OCI-LY7 (cell line): ENCODE results near the gene CRADD. TPM values are rescaled to one million over a fixed set of nuclear protein-coding genes. Genes with fewer than 3 reads are reported as not detected.

Source experiments
- BruUV-seq: library from RNA; stranded (reverse); fragments of 400-500 nt; replicated peaks from 2 replicates; lab custom pipeline; 2021; lab: Mats Ljungman, UMichigan
- CTCF ChIA-PET: fragments of 300-600 bp; sonication (Branson Sonifier 250); formaldehyde crosslinking; loops from one replicate; lab custom pipeline; 2022; ENCODE audit warnings: antibody characterized with exemption; ENCODE audit not compliant: unreplicated experiment; lab: Charles Lee
- POLR2A ChIA-PET: fragments of 300-600 bp; sonication (Branson Sonifier 250); formaldehyde crosslinking; loops from one replicate; lab custom pipeline; 2022; ENCODE audit warnings: antibody characterized with exemption; lab: Charles Lee
- DNase-seq: peaks from one replicate; pipeline ENCODE4 v3.0.0-alpha.2; 2015; ENCODE audit warnings: low spot score
- H2AFZ ChIP-seq: fragments of 200-600 bp; sonication (generic), shearing (Covaris generic); 2 replicates; pipeline ENCODE4 v1.6.1; 2014; ENCODE audit warnings: mild to moderate bottlenecking, antibody characterized with exemption, low read length, moderate library complexity
- H3K27ac ChIP-seq: fragments of 200-600 bp; sonication (generic); 2 replicates; pipeline ENCODE4 v1.5.1; 2014; ENCODE audit warnings: mixed run types, low read depth, mild to moderate bottlenecking, moderate library complexity, low read length, inconsistent platforms; ENCODE audit not compliant: poor library complexity, severe bottlenecking
- H3K36me3 ChIP-seq: fragments of 200-600 bp; sonication (generic); 2 replicates; pipeline ENCODE4 v1.6.1; 2014; ENCODE audit warnings: mild to moderate bottlenecking, antibody characterized with exemption, low read length, moderate library complexity, mixed read lengths; ENCODE audit not compliant: insufficient read depth
- H3K4me1 ChIP-seq: fragments of 200-600 bp; sonication (generic); 2 replicates; pipeline ENCODE4 v1.5.1; 2014; ENCODE audit warnings: mild to moderate bottlenecking, low read length; ENCODE audit not compliant: insufficient read depth, poor library complexity, severe bottlenecking
- H3K4me2 ChIP-seq: fragments of 200-600 bp; sonication (generic); 2 replicates; pipeline ENCODE4 v1.6.1; 2014; ENCODE audit warnings: mild to moderate bottlenecking, low read length
- H3K4me3 ChIP-seq: fragments of 200-600 bp; sonication (generic); 2 replicates; pipeline ENCODE4 v1.5.1; 2014; ENCODE audit warnings: mild to moderate bottlenecking, low read depth, low read length; ENCODE audit not compliant: poor library complexity, severe bottlenecking
- H3K79me2 ChIP-seq: fragments of 200-600 bp; sonication (generic); 2 replicates; pipeline ENCODE4 v1.6.1; 2016; ENCODE audit warnings: low read depth, mild to moderate bottlenecking, low read length, moderate library complexity, mixed read lengths; ENCODE audit not compliant: insufficient read depth
- H3K9me2 ChIP-seq: fragments of 200-600 bp; sonication (generic); 2 replicates; pipeline ENCODE4 v1.6.1; 2016; ENCODE audit warnings: mild to moderate bottlenecking, low read length, mixed read lengths; ENCODE audit not compliant: insufficient read depth
- H3K9me3 ChIP-seq: fragments of 200-600 bp; sonication (generic); 2 replicates; pipeline ENCODE4 v1.6.1; 2014; ENCODE audit warnings: mild to moderate bottlenecking, mixed run types, low read length, mixed read lengths
- H4K20me1 ChIP-seq: fragments of 200-600 bp; sonication (generic); 2 replicates; pipeline ENCODE4 v1.6.1; 2014; ENCODE audit warnings: mild to moderate bottlenecking, antibody characterized with exemption, low read length, moderate library complexity, mixed read lengths; ENCODE audit not compliant: insufficient read depth
- EZH2phosphoT487 ChIP-seq: fragments of 200-600 bp; sonication (generic); IDR thresholded peaks from 2 replicates; pipeline ENCODE4 v1.6.1; 2018; ENCODE audit warnings: low read depth, borderline replicate concordance, mild to moderate bottlenecking, mixed run types, antibody characterized with exemption, low read length, moderate library complexity, mixed read lengths
- intact Hi-C: fragments of 100-400 bp; cut with micrococcal nuclease; formaldehyde crosslinking; loops from one replicate; pipeline ENCODE4 v1.10.0; 2022; ENCODE audit not compliant: unreplicated experiment
- total RNA-seq, 2 experiments: library from RNA; depleted of rRNA in 1 of 2; stranded (reverse); fragments of >200 nt in 1 of 2; shearing (Covaris generic) in 1 of 2; gene quantifications; 2 replicates each; pipeline ENCODE4 v1.2.3, GENCODE V29; 2014 to 2022
- TF ChIP-seq, protein P1 (sequence below): fragments of 200-600 bp; sonication (generic); conservative IDR thresholded peaks from 2 replicates; pipeline ENCODE4 v1.5.1; 2014; ENCODE audit warnings: mild to moderate bottlenecking, antibody characterized with exemption, low read length, moderate library complexity, mixed read lengths

CRADD gene
- total RNA-seq, 2 experiments from 2014 or later = 10.5 to 16.8 TPM

DNA sequence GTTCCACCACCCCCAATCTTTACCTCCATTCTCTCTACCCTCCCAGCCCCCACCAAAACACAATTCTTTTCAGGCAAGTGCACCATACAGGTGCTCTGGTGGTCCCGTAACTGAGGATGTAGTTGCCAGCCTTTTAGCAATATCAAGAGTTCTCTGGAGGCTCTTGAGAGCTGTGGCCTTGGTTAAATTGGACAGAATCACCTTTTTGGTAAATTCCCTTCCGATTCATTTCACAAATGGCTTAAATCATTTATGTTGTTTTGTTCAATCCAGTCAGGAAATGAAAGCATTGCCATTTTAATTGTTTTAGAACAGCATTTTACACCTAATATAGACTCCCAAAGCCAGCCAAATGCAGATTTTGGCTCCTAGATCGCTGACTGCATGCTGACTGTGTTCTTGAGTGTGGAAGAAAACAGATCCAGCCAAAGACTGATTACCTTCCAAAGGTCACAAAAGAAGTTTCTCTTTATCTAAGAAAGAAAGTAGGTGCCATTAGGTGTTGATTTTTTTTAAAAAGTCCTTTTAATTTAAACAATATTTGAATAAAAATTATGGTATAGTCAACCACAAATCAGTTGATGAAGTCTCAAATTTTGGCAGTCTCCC is 25.6 kb downstream of the CRADD start:
- Histone ChIP-seq H3K9me2 (no peaks in the 10 kb centered on the region), H3K4me2 (no peak overlapping the region), H3K79me2 (no peaks in the 10 kb centered on the region), H4K20me1 (no peaks in the 10 kb centered on the region), H3K27ac (no peak overlapping the region), H2AFZ (no peak overlapping the region), H3K36me3 (no peaks in the 10 kb centered on the region), H3K4me3 (no peak overlapping the region), H3K9me3 (no peaks in the 10 kb centered on the region), H3K4me1 (no peaks in the 10 kb centered on the region)
- intact Hi-C loops = no loop called here
- ChIA-PET POLR2A (interaction anchor here (0.8 kb wide), 1 partner anchor 9 kb away, joined by 3 read pairs; no protein-coding TSS in a partner anchor), CTCF (no interaction called here)
- no TSS peak for BruUV-seq
- TF ChIP-seq, protein P1, sequence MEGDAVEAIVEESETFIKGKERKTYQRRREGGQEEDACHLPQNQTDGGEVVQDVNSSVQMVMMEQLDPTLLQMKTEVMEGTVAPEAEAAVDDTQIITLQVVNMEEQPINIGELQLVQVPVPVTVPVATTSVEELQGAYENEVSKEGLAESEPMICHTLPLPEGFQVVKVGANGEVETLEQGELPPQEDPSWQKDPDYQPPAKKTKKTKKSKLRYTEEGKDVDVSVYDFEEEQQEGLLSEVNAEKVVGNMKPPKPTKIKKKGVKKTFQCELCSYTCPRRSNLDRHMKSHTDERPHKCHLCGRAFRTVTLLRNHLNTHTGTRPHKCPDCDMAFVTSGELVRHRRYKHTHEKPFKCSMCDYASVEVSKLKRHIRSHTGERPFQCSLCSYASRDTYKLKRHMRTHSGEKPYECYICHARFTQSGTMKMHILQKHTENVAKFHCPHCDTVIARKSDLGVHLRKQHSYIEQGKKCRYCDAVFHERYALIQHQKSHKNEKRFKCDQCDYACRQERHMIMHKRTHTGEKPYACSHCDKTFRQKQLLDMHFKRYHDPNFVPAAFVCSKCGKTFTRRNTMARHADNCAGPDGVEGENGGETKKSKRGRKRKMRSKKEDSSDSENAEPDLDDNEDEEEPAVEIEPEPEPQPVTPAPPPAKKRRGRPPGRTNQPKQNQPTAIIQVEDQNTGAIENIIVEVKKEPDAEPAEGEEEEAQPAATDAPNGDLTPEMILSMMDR = no peak
- TF ChIP-seq EZH2phosphoT487 = no peak
- DNase-seq = no peak

GRCh38 chr12:93704122-93704521 is 26.9 kb downstream of the CRADD start:
- Histone ChIP-seq H3K4me1 (no peaks in the 10 kb centered on the region), H3K27ac (no peak overlapping the region), H3K9me2 (no peaks in the 10 kb centered on the region), H3K9me3 (no peaks in the 10 kb centered on the region), H2AFZ (no peak overlapping the region), H3K4me3 (no peak overlapping the region), H3K79me2 (no peaks in the 10 kb centered on the region), H3K36me3 (no peaks in the 10 kb centered on the region), H4K20me1 (no peaks in the 10 kb centered on the region), H3K4me2 (no peak overlapping the region)
- ChIA-PET POLR2A (interaction anchor here (0.6 kb wide), 1 partner anchor 382 kb away, joined by 4 read pairs; no protein-coding TSS in a partner anchor), CTCF (no interaction called here)
- intact Hi-C loops = no loop called here
- BruUV-seq = no TSS peak
- TF ChIP-seq, protein P1 = no peak
- no peak for TF ChIP-seq EZH2phosphoT487
- DNase-seq = no peak

- no peak for DNase-seq
- ChIA-PET CTCF (no interaction called here), POLR2A (no interaction called here)
- intact Hi-C loops = no loop called here
- H4K20me1 ChIP-seq = no peaks in the 10 kb centered on the region
- no peak overlapping the region for H3K4me3 ChIP-seq
- no peak overlapping the region for H2AFZ ChIP-seq
- no TSS peak for BruUV-seq
- H3K27ac ChIP-seq = no peak overlapping the region
- H3K9me3 ChIP-seq = no peaks in the 10 kb centered on the region
- TF ChIP-seq EZH2phosphoT487 = no peak
- TF ChIP-seq, protein P1 = no peak
- no peak overlapping the region for H3K4me2 ChIP-seq
- no peaks in the 10 kb centered on the region for H3K79me2 ChIP-seq
- no peaks in the 10 kb centered on the region for H3K4me1 ChIP-seq
- H3K9me2 ChIP-seq = no peaks in the 10 kb centered on the region
- no peaks in the 10 kb centered on the region for H3K36me3 ChIP-seq
These were observed 27.4 kb downstream of the CRADD start for GRCh38 chr12:93704625-93705024.
